GM12892 (cell line): Measurements from ENCODE around the gene KAZN.

Experiments
- DNase-seq: peaks from one replicate; pipeline ENCODE4 v3.0.0; 2011; ENCODE audit not compliant: insufficient read length
- FAIRE-seq: peaks from 2 replicates; lab custom pipeline; 2011; peaks lifted over from hg19 to GRCh38; lab: Jason Lieb, UNC
- POLR2A ChIP-seq: IDR thresholded peaks from 2 replicates; pipeline ENCODE4 v1.6.1; 2011; ENCODE audit warnings: low read depth, low read length, control low read depth
- POLR2AphosphoS5 ChIP-seq: IDR thresholded peaks from 2 replicates; pipeline ENCODE4 v1.6.1; 2011; ENCODE audit warnings: low read depth, low read length, control low read depth
- TAF1 ChIP-seq: IDR thresholded peaks from 2 replicates; pipeline ENCODE4 v1.6.1; 2011; ENCODE audit warnings: low read depth, mild to moderate bottlenecking, control low read depth, low read length, borderline replicate concordance

The KAZN gene

GRCh38 chr1:14685078-14685477, 86.6 kb downstream of the KAZN start:
- TF ChIP-seq POLR2A (no peak), TAF1 (no peak), POLR2AphosphoS5 (no peak)
- DNase-seq (no peak), FAIRE-seq (no peak)

GRCh38 chr1:14686701-14687100, 88.2 kb downstream of the KAZN start:
- FAIRE-seq (no peak), DNase-seq (no peak)
- TF ChIP-seq TAF1 = no peak
- no peak for TF ChIP-seq POLR2AphosphoS5
- no peak for TF ChIP-seq POLR2A

GRCh38 chr1:14687147-14687546, 88.7 kb downstream of the KAZN start:
- TF ChIP-seq POLR2AphosphoS5 (no peak), POLR2A (no peak)
- no peak for DNase-seq
- no peak for FAIRE-seq

GRCh38 chr1:14689996-14690615, 91.6 kb downstream of the KAZN start:
- FAIRE-seq (no peak), DNase-seq (no peak)
- TF ChIP-seq POLR2A = no peak
- TF ChIP-seq TAF1 = no peak
- no peak for TF ChIP-seq POLR2AphosphoS5

GRCh38 chr1:14693949-14694348, 95.5 kb downstream of the KAZN start:
- no peak for FAIRE-seq
- no peak for DNase-seq
- TF ChIP-seq POLR2AphosphoS5 (no peak), POLR2A (no peak), TAF1 (no peak)

GRCh38 chr1:14694589-14694988, 96.1 kb downstream of the KAZN start:
- no peak for DNase-seq
- FAIRE-seq = no peak
- TF ChIP-seq POLR2AphosphoS5 (no peak), TAF1 (no peak), POLR2A (no peak)

GRCh38 chr1:14696761-14697160, 98.3 kb downstream of the KAZN start:
- DNase-seq = no peak
- no peak for TF ChIP-seq POLR2AphosphoS5
- TF ChIP-seq TAF1 = no peak
- no peak for TF ChIP-seq POLR2A
- no peak for FAIRE-seq

- no peak for TF ChIP-seq POLR2AphosphoS5
- TF ChIP-seq TAF1 = no peak
- TF ChIP-seq POLR2A = no peak
- no peak for FAIRE-seq
- no peak for DNase-seq
These were observed 98.9 kb downstream of the KAZN start for GRCh38 chr1:14697353-14697752.

GRCh38 chr1:14698314-14698713, 99.8 kb downstream of the KAZN start:
- DNase-seq = no peak
- TF ChIP-seq POLR2A = no peak
- TF ChIP-seq POLR2AphosphoS5 = no peak
- no peak for TF ChIP-seq TAF1
- FAIRE-seq = no peak

GRCh38 chr1:14699620-14700019, 101.1 kb downstream of the KAZN start:
- TF ChIP-seq POLR2AphosphoS5 = no peak
- no peak for TF ChIP-seq TAF1
- no peak for TF ChIP-seq POLR2A
- FAIRE-seq (no peak), DNase-seq (no peak)

GRCh38 chr1:14704846-14705245, 106.4 kb downstream of the KAZN start:
- TF ChIP-seq TAF1 = no peak
- peak; percentile 58 for FAIRE-seq
- no peak for DNase-seq

- FAIRE-seq (no peak), DNase-seq (no peak)
- no peak for TF ChIP-seq POLR2A
- TF ChIP-seq POLR2AphosphoS5 = no peak
These were observed 107.3 kb downstream of the KAZN start for GRCh38 chr1:14705824-14706223.

GRCh38 chr1:14706631-14707030, 108.1 kb downstream of the KAZN start:
- DNase-seq (no peak), FAIRE-seq (no peak)
- TF ChIP-seq POLR2A = no peak
- TF ChIP-seq TAF1 = no peak
